Heart right ventricle (tissue), 16 donors: ENCODE results near the gene BRCA2. TPM values are rescaled to one million over a fixed set of nuclear protein-coding genes. Genes with fewer than 3 reads are reported as not detected.

Experiments
- ATAC-seq, 8 donors: fragments of 200-7000 bp; cut with Tn5 transposase; one replicate each; pipeline ENCODE4 v1.9.1; 2020; ENCODE audit warnings: mild to moderate bottlenecking in 8 of 8, moderate library complexity in 8 of 8, moderate number of reproducible peaks in 1 of 8
- DNase-seq, 2 donors: peaks; one replicate each; pipeline ENCODE4 v3.0.0-alpha.2; 2020
- H3K27ac ChIP-seq, 10 donors: fragments of 200-600 bp; sonication (generic) in 2 of 10; one replicate each; pipeline versions ENCODE4 v1.5.0 to v1.8.0; 2020 to 2022; ENCODE audit warnings: mild to moderate bottlenecking in 3 of 10
- H3K27me3 ChIP-seq, 7 donors: fragments of 200-600 bp; one replicate each; pipeline ENCODE4 v1.8.0; 2021 to 2022; ENCODE audit warnings: mild to moderate bottlenecking in 2 of 7
- H3K36me3 ChIP-seq, 9 donors: fragments of 200-600 bp; sonication (generic) in 1 of 9; one replicate each; pipeline versions ENCODE4 v1.5.0 to v1.8.0; 2020 to 2022; ENCODE audit warnings: mild to moderate bottlenecking in 2 of 9
- H3K4me1 ChIP-seq, 9 donors: fragments of 200-600 bp; sonication (generic) in 1 of 9; one replicate each; pipeline versions ENCODE4 v1.5.0 to v1.8.0; 2020 to 2022; ENCODE audit warnings: mild to moderate bottlenecking in 4 of 9
- H3K4me3 ChIP-seq, 10 donors: fragments of 200-600 bp; sonication (generic) in 2 of 10; one replicate each; pipeline versions ENCODE4 v1.5.0 to v1.8.0; 2020 to 2022; ENCODE audit warnings: mild to moderate bottlenecking in 7 of 10, moderate library complexity in 2 of 10
- H3K9me3 ChIP-seq, 11 donors: fragments of 200-600 bp in 10 of 11; sonication (generic) in 2 of 11; one replicate each; pipeline versions ENCODE4 v1.5.0 to v1.8.0; 2013 to 2022; ENCODE audit warnings: mild to moderate bottlenecking in 2 of 11, control low read depth in 1 of 11, moderate library complexity in 1 of 11
- CTCF ChIP-seq, 9 donors: fragments of 200-600 bp; sonication (generic) in 2 of 9; IDR thresholded peaks; one replicate each; pipeline versions ENCODE4 v1.5.0 to v1.8.0; 2021 to 2022; ENCODE audit warnings: antibody characterized with exemption in 9 of 9, mild to moderate bottlenecking in 5 of 9, moderate library complexity in 1 of 9
- WGBS, 2 donors: extraction: QIAGEN DNeasy Blood & Tissue Kit; methylation state at CpG; one replicate each; pipeline ENCODE4 v1.1.7; 2013; ENCODE audit warnings: inconsistent platforms in 1 of 2; 5-methylcytosine and 5-hydroxymethylcytosine counted together
- intact Hi-C, 10 donors: fragments of 100-400 bp; cut with DNase I; formaldehyde crosslinking; loops; one replicate each; pipeline versions ENCODE4 v1.11.1 to v1.14.2; 2022
- polyA plus RNA-seq, 2 donors: library from polyadenylated mRNA; stranded (reverse); fragments of 200-250 nt; gene quantifications; one replicate each; pipeline ENCODE4 v1.2.3, GENCODE V29; 2013
- total RNA-seq, 10 donors: library from RNA; stranded (reverse); fragmentation: NEBNext Ultra II Directional in 3 of 10; extraction: Animal tissue kit (Norgen Biotek cat#: 25700) in 3 of 10; gene quantifications; one replicate each; pipeline versions ENCODE4 v1.2.1 to v1.2.4, GENCODE V29; 2021 to 2023
- donor health status: Arrhythmogenic right ventricular cardiomyopathy.
- donor health status: ischemic (EF 13 %, LVEDD 7.1; RV severe dilation, severe dysfunction).
- donor health status: healthy with polysubstance abuse.
- donor health status: DM: no; HTN: yes; CAD: no.
- donor health status: DM: no; HTN: no; CAD: no.
- donor health status: ischemic (EF 25% LVEDD 6.9; RV normal size, moderate dysfunction).
- donor health status: ischemic (EF 25% LVEDD 5.7; RV mildly dilated, moderate dysfunction).
- donor health status: healthy.
- donor health status: DM: yes; HTN: yes; CAD: no.
- donor health status: Ischemic cardiomyopathy.
- donor health status: ischemic (EF 35%, LVEDD 5.7; RV mildly dilated, moderate dysfunction).
- donor health status: nonischemic (EF 11% LVEDD 7.7; RV severe dilation, severe dysfunction).
- donor health status: DM: yes; HTN: yes; CAD: no.
- donor health status: PGD.
- donor health status: ischemic (EF 29% LVEDD 5.4; RV normal size, mild dysfunction).
- donor health status: nonischemic (EF 23%, LVEDD 6.1; RV moderate dilation, normal function).

Gene BRCA2
- total and polyA plus RNA-seq, 12 donors: 0.04 to 2.3 (median 0.31) TPM

- TF ChIP-seq CTCF (IDR thresholded peaks at IDR 0.05): no peak
- H3K27me3 ChIP-seq: no peaks in the 10 kb centered on the region
- no peak for ATAC-seq
- DNase-seq: no peak
- H3K9me3 ChIP-seq: no peaks in the 10 kb centered on the region
- intact Hi-C loops: no loop called here
- peaks cover 0 to 72% (median 4%) of the 10 kb centered on the region in 9 donors for H3K36me3 ChIP-seq
- H3K27ac ChIP-seq: no peak overlapping the region
- peaks cover 0 to 4% (median 0%) of the 10 kb centered on the region in 9 donors for H3K4me1 ChIP-seq
- 85 to 89% methylated on average over 4 of the region's 4 CpGs for WGBS, 2 donors
- no peak overlapping the region for H3K4me3 ChIP-seq
These were observed 123.6 kb downstream of the BRCA2 start for GRCh38 chr13:32438871-32439270.

- Histone ChIP-seq H3K36me3 (peaks cover 0 to 36% (median 7%) of the 10 kb centered on the region in 9 donors), H3K9me3 (no peaks in the 10 kb centered on the region), H3K27me3 (no peaks in the 10 kb centered on the region), H3K4me3 (no peak overlapping the region), H3K27ac (no peak overlapping the region), H3K4me1 (peaks cover 0 to 25% (median 0%) of the 10 kb centered on the region in 9 donors)
- ATAC-seq (peak in 1 of 8 donors; percentile 34), DNase-seq (no peak)
- WGBS, 2 donors: 43 to 66% methylated on average over 2 of the region's 2 CpGs
- TF ChIP-seq CTCF (IDR thresholded peaks at IDR 0.05): peak in 6 of 9 donors; percentile 22 to 51 (median 42)
- intact Hi-C loops: loop anchor here in 2 of 10 donors (10.0 kb wide), 1 partner anchor 58 kb away; no protein-coding TSS in a partner anchor
These were observed 127.8 kb downstream of the BRCA2 start for GRCh38 chr13:32443111-32443510.

- H3K36me3 ChIP-seq: peaks cover 0 to 29% (median 7%) of the 10 kb centered on the region in 9 donors
- intact Hi-C loops: loop anchor here in 2 of 10 donors (10.0 kb wide), 1 partner anchor 61 kb away; no protein-coding TSS in a partner anchor
- no peaks in the 10 kb centered on the region for H3K9me3 ChIP-seq
- H3K27me3 ChIP-seq: no peaks in the 10 kb centered on the region
- ATAC-seq (no peak), DNase-seq (no peak)
- no peak overlapping the region for H3K4me3 ChIP-seq
- TF ChIP-seq CTCF (IDR thresholded peaks at IDR 0.05): no peak
- no peak overlapping the region for H3K27ac ChIP-seq
- 94 to 98% methylated on average over 2 of the region's 2 CpGs for WGBS, 2 donors
- H3K4me1 ChIP-seq: peaks cover 0 to 25% (median 0%) of the 10 kb centered on the region in 9 donors
These were observed 130.2 kb downstream of the BRCA2 start for GRCh38 chr13:32445461-32445860.

GRCh38 chr13:32446220-32446619 is 130.9 kb downstream of the BRCA2 start:
- Histone ChIP-seq H3K9me3 (peaks cover 0 to under 1% (median 0%) of the 10 kb centered on the region in 11 donors), H3K27me3 (no peaks in the 10 kb centered on the region), H3K4me1 (peaks cover 0 to 25% (median 0%) of the 10 kb centered on the region in 9 donors), H3K36me3 (peaks cover 0 to 29% (median 7%) of the 10 kb centered on the region in 9 donors), H3K27ac (no peak overlapping the region), H3K4me3 (no peak overlapping the region)
- ATAC-seq (no peak), DNase-seq (no peak)
- TF ChIP-seq CTCF (IDR thresholded peaks at IDR 0.05): no peak
- intact Hi-C loops: loop anchor here in 2 of 10 donors (10.0 kb wide), 1 partner anchor 61 kb away; no protein-coding TSS in a partner anchor
- WGBS, 2 donors: 94 to 96% methylated on average over 3 of the region's 3 CpGs
